PC-9 (cell line): ENCODE results near the gene LIMD2. TPM values are rescaled to one million over a fixed set of nuclear protein-coding genes. Genes with fewer than 3 reads are reported as not detected.

ENCODE experiments used
- BruUV-seq: library from RNA; stranded (reverse); fragments of 400-500 nt; replicated peaks from 2 replicates; lab custom pipeline; 2021; lab: Mats Ljungman, UMichigan
- CTCF ChIA-PET: fragments of 300-600 bp; sonication (Branson Sonifier 250); formaldehyde crosslinking; loops from one replicate; lab custom pipeline; 2022; ENCODE audit warnings: antibody characterized with exemption; lab: Charles Lee
- POLR2A ChIA-PET: fragments of 300-600 bp; sonication (Branson Sonifier 250); formaldehyde crosslinking; loops from one replicate; lab custom pipeline; 2022; ENCODE audit warnings: antibody characterized with exemption; ENCODE audit not compliant: unreplicated experiment; lab: Charles Lee
- DNase-seq, 2 experiments: peaks; one replicate each; pipeline versions ENCODE4 v3.0.0 to v3.0.0-alpha.2; 2015 to 2022; ENCODE audit warnings: mixed read lengths in 1 of 2
- H2AFZ ChIP-seq: fragments of 200-600 bp; sonication (generic); 2 replicates; pipeline ENCODE4 v1.8.1; 2017; ENCODE audit warnings: antibody characterized with exemption
- H3F3A ChIP-seq: fragments of 200-600 bp; sonication (generic); 2 replicates; pipeline ENCODE4 v1.8.1; 2017; ENCODE audit warnings: antibody characterized with exemption, mild to moderate bottlenecking, low read depth; ENCODE audit not compliant: insufficient read depth
- H3K27ac ChIP-seq: fragments of 200-600 bp; sonication (generic); 2 replicates; pipeline ENCODE4 v1.6.1; 2016; ENCODE audit warnings: mixed run types
- H3K27me3 ChIP-seq: fragments of 200-600 bp; sonication (generic); 2 replicates; pipeline ENCODE4 v1.6.1; 2016; ENCODE audit warnings: low read depth, mixed run types; ENCODE audit not compliant: insufficient read depth
- H3K36me3 ChIP-seq: fragments of 200-600 bp; sonication (generic); 2 replicates; pipeline ENCODE4 v1.6.1; 2016; ENCODE audit warnings: low read depth, mixed run types
- H3K4me1 ChIP-seq: fragments of 200-600 bp; sonication (generic); replicated peaks from 2 replicates; pipeline ENCODE4 v1.6.1; 2016; ENCODE audit warnings: mixed run types; ENCODE audit not compliant: insufficient read depth
- H3K4me2 ChIP-seq: fragments of 200-600 bp; sonication (generic); 2 replicates; pipeline ENCODE4 v1.6.1; 2017; ENCODE audit warnings: mixed run types
- H3K4me3 ChIP-seq: fragments of 200-600 bp; sonication (generic); 2 replicates; pipeline ENCODE4 v1.6.1; 2016; ENCODE audit warnings: mixed run types
- H3K79me2 ChIP-seq: fragments of 200-600 bp; sonication (generic); 2 replicates; pipeline ENCODE4 v1.6.1; 2017; ENCODE audit warnings: low read depth, mixed run types
- H3K9me2 ChIP-seq: fragments of 200-600 bp; sonication (generic); 2 replicates; pipeline ENCODE4 v1.8.1; 2017; ENCODE audit warnings: mild to moderate bottlenecking; ENCODE audit not compliant: insufficient read depth
- H3K9me3 ChIP-seq: fragments of 200-600 bp; sonication (generic); 2 replicates; pipeline ENCODE4 v1.8.1; 2016; ENCODE audit warnings: low read depth; ENCODE audit not compliant: insufficient read depth
- H4K20me1 ChIP-seq: fragments of 200-600 bp; sonication (generic); 2 replicates; pipeline ENCODE4 v1.8.1; 2017; ENCODE audit not compliant: insufficient read depth
- CTCF ChIP-seq: fragments of 200-600 bp; sonication (generic); conservative IDR thresholded peaks from 2 replicates; pipeline ENCODE4 v1.6.1; 2017; ENCODE audit warnings: mixed run types, antibody characterized with exemption, mild to moderate bottlenecking, moderate library complexity
- EZH2 ChIP-seq: fragments of 200-600 bp; sonication (generic); IDR thresholded peaks from 2 replicates; pipeline ENCODE4 v1.8.0; 2017; ENCODE audit warnings: antibody characterized with exemption, low read depth
- intact Hi-C: fragments of 100-400 bp; cut with micrococcal nuclease; formaldehyde crosslinking; loops from one replicate; pipeline ENCODE4 v1.10.0; 2022; ENCODE audit not compliant: unreplicated experiment
- total RNA-seq: library from RNA; stranded (reverse); gene quantifications from 2 replicates; pipeline ENCODE4 v1.2.3, GENCODE V29; 2021

The LIMD2 gene
- total RNA-seq, 1 experiment from 2014 or later, result 1.6 TPM

DNA sequence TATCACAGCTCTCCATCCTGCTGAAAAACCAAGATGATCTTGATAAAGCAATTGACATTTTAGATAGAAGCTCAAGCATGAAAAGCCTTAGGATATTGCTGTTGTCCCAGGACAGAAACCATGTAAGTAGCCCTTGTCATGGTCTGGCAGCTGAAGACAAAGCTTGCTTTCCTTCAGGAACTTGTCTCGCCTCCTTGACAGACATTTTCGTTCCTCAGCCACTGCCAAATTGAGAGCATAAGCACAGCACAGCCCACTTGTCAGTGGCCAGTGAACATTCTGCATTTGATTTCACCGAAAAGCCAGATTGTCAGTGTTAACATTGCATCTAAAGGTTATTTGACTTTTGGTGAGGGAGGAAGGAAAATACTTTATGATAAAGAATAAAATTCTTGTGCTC, 42.1 kb downstream of the LIMD2 start:
- BruUV-seq, result no TSS peak
- H3K79me2 ChIP-seq, result no peaks in the 10 kb centered on the region
- no peak overlapping the region for H3K4me3 ChIP-seq
- H4K20me1 ChIP-seq, result no peaks in the 10 kb centered on the region
- no peaks in the 10 kb centered on the region for H3K9me3 ChIP-seq
- TF ChIP-seq CTCF, result no peak
- no peak for TF ChIP-seq EZH2
- no peak overlapping the region for H3K4me2 ChIP-seq
- no peaks in the 10 kb centered on the region for H3K4me1 ChIP-seq
- H3K36me3 ChIP-seq, result no peaks in the 10 kb centered on the region
- H3K27me3 ChIP-seq, result no peaks in the 10 kb centered on the region
- no peak overlapping the region for H3K27ac ChIP-seq
- H2AFZ ChIP-seq, result no peak overlapping the region
- H3K9me2 ChIP-seq, result no peaks in the 10 kb centered on the region
- intact Hi-C loops, result no loop called here
- POLR2A ChIA-PET, result no interaction called here
- no peaks in the 10 kb centered on the region for H3F3A ChIP-seq
- CTCF ChIA-PET, result interaction anchor here (0.6 kb wide), 1 partner anchor 172 kb away, joined by 4 read pairs; no protein-coding TSS in a partner anchor
- DNase-seq, result no peak

DNA sequence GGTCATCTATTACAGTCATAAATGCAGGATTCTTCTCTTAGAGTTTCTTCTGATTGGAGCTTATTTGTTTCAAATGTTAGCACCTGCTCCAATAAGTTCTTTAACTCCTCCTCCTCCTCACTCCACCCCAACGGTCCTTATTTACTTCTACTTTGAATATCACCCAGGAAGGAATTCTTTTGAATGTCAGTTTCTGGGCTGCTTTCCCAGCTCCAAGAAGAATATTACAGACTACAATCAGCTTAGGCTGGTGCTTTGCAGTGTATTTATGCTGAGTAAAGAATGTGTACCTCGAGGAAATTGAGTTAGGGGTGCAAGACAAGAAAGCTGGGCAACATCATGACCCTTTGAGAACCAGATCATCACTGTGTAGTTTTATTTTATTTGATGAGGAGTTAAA, 46.9 kb downstream of the LIMD2 start:
- no peaks in the 10 kb centered on the region for H3K27me3 ChIP-seq
- no peak for TF ChIP-seq EZH2
- no peak for TF ChIP-seq CTCF
- H3K79me2 ChIP-seq, result no peaks in the 10 kb centered on the region
- no TSS peak for BruUV-seq
- no peaks in the 10 kb centered on the region for H4K20me1 ChIP-seq
- POLR2A ChIA-PET, result no interaction called here
- no peaks in the 10 kb centered on the region for H3K9me2 ChIP-seq
- intact Hi-C loops, result no loop called here
- H3K36me3 ChIP-seq, result no peaks in the 10 kb centered on the region
- H3K4me3 ChIP-seq, result no peak overlapping the region
- 0 out of 2 replicates have a peak, but pooled peaks cover 7% of the 10 kb centered on the region for H3K4me1 ChIP-seq
- CTCF ChIA-PET, result no interaction called here
- no peak overlapping the region for H3K4me2 ChIP-seq
- no peaks in the 10 kb centered on the region for H3K9me3 ChIP-seq
- no peak for DNase-seq
- no peak overlapping the region for H2AFZ ChIP-seq
- no peak overlapping the region for H3K27ac ChIP-seq
- no peaks in the 10 kb centered on the region for H3F3A ChIP-seq

DNA sequence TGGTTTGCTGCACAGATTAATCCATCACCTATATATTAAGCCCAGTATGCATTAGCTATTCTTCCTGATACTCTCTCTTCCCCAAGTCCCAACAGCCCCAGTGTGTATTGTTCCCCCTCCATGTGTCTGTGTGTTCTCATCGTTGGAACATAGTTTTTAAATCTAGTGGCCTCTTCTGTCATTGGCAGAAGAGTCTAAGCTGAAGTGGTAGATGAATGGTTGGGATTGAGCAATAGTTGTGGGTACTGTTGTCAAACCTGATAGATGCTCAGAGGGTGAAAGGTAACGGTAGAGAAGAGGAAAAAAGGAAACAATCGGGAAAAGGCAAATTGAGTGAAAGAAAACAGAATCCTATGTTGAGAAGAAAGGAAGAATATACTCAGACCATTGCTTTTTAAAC, 47.8 kb downstream of the LIMD2 start:
- ChIA-PET POLR2A (no interaction called here), CTCF (no interaction called here)
- peaks cover 15% of the 10 kb centered on the region for H3K4me1 ChIP-seq
- no peaks in the 10 kb centered on the region for H3K9me2 ChIP-seq
- no TSS peak for BruUV-seq
- no peaks in the 10 kb centered on the region for H3K27me3 ChIP-seq
- H2AFZ ChIP-seq, result no peak overlapping the region
- H3F3A ChIP-seq, result peaks cover 2% of the 10 kb centered on the region; the same call in 1 of the 2 replicates
- intact Hi-C loops, result no loop called here
- H4K20me1 ChIP-seq, result no peaks in the 10 kb centered on the region
- H3K4me2 ChIP-seq, result no peak overlapping the region
- no peaks in the 10 kb centered on the region for H3K79me2 ChIP-seq
- H3K9me3 ChIP-seq, result no peaks in the 10 kb centered on the region
- H3K36me3 ChIP-seq, result no peaks in the 10 kb centered on the region
- no peak for DNase-seq
- H3K4me3 ChIP-seq, result no peak overlapping the region
- no peak overlapping the region for H3K27ac ChIP-seq
- TF ChIP-seq CTCF (no peak), EZH2 (no peak)
